GM10266 (cell line): Measurements from ENCODE around the gene PLCD3.

Source experiments
- DNase-seq: peaks from one replicate; pipeline ENCODE4 v3.0.0; 2012; ENCODE audit errors: extremely low spot score
- TF ChIP-seq, protein P1 (sequence below): IDR thresholded peaks from 2 replicates; pipeline ENCODE4 v1.5.1; 2012; ENCODE audit warnings: mild to moderate bottlenecking, low read depth; ENCODE audit not compliant: control insufficient read depth, insufficient read depth; ENCODE audit errors: missing control alignments

Gene PLCD3

DNA sequence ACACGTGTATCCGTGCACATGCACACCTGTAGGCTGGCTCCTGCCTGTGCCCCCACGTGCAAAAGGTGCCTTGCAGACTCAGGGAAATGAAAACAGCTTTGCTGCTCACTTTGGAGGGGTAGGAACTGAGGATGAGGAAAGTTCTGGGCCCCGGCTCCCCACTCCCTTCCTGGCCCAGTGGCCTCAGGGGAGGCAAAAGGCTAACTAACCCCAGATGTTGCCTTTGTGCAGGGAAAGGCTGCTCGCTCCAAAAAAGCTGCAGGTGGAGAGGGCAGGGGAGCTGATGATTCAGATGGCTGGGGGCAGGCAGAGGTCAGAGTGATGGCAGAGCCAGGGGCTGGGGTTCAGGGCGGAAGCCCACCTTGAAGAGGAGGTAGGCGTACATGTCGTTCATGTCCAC, 12.4 kb downstream of the PLCD3 start:
- no peak for DNase-seq
- TF ChIP-seq, protein P1, sequence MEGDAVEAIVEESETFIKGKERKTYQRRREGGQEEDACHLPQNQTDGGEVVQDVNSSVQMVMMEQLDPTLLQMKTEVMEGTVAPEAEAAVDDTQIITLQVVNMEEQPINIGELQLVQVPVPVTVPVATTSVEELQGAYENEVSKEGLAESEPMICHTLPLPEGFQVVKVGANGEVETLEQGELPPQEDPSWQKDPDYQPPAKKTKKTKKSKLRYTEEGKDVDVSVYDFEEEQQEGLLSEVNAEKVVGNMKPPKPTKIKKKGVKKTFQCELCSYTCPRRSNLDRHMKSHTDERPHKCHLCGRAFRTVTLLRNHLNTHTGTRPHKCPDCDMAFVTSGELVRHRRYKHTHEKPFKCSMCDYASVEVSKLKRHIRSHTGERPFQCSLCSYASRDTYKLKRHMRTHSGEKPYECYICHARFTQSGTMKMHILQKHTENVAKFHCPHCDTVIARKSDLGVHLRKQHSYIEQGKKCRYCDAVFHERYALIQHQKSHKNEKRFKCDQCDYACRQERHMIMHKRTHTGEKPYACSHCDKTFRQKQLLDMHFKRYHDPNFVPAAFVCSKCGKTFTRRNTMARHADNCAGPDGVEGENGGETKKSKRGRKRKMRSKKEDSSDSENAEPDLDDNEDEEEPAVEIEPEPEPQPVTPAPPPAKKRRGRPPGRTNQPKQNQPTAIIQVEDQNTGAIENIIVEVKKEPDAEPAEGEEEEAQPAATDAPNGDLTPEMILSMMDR = no peak

DNA sequence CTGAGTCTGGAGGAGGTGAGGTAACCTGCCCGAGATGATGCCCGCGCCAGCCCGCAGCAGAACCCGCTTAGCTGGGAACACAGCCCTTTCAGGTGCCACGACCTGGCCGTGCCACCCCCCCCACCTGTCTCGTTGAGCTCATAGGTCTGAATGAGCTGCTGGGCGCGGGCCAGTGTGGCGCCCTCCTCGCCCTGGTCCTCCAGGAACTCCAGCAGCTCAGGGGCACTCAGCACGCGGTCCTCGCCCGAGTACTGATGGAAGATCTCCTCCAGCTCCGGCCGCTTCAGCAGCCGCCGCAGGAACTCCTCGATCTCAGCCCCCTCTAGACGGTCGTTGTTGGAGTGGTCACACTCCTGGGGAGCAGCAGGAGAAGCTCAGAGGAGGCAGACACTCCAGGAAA, 13.6 kb downstream of the PLCD3 start:
- no peak for DNase-seq
- TF ChIP-seq, protein P1 = no peak

DNA sequence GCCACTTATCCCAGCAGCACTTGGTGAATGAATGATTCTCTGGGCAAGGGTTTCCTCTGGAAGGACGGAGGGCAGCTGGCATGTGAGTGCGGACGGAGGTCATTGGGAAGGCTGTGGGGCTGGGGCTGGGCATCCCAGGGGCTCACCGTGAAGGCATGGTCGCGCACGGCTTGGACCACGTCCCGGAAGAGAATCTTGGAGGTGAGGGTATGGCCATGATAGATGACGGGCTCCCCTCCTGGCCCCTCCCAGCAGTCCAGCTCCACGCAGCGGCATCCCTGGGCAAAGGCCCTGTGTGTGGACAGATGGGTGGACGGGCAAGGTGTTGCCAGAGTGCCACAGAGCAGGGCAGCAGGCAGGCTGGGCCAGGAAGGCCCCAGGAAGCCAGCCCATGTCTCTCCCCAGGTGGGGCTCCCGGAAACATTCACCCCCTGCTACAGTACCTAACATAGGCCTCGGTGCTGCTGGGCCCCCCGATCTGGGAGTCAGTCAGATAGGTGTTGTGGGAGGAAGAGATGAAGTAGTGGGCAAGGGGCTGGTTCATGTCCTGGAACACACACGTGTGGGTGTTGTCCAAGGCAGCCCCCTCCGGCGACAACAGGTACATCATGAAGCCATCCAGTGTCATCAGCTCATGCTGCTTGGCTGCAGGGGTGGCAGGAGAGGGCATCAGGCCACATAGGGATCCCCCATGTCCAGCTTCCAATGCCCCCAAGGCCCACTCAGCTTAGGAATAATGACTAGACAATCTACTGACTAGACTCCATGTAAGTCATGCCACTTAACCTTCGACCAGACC, 14.3 kb downstream of the PLCD3 start:
- no peak for DNase-seq
- TF ChIP-seq, protein P1 = no peak

DNA sequence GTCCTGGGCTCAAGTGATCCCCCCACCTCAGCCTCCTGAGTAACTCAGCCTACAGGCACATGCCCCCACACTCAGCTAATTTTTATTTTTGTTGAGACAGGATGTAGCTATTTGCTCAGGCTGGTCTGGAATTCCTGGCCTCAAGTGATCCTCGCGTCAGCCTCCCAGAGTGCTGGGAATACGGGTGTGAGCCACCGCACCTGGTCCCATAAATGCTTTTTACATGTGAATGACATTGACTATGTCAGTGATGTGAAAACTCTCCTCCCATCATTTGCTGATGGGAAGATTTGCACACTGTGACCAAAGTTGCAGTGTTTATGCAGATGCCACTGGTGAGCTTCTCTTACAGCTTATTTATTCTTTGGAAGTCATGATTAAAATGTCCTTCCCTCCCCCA, 15.0 kb downstream of the PLCD3 start:
- no peak for DNase-seq
- TF ChIP-seq, protein P1 = no peak

DNA sequence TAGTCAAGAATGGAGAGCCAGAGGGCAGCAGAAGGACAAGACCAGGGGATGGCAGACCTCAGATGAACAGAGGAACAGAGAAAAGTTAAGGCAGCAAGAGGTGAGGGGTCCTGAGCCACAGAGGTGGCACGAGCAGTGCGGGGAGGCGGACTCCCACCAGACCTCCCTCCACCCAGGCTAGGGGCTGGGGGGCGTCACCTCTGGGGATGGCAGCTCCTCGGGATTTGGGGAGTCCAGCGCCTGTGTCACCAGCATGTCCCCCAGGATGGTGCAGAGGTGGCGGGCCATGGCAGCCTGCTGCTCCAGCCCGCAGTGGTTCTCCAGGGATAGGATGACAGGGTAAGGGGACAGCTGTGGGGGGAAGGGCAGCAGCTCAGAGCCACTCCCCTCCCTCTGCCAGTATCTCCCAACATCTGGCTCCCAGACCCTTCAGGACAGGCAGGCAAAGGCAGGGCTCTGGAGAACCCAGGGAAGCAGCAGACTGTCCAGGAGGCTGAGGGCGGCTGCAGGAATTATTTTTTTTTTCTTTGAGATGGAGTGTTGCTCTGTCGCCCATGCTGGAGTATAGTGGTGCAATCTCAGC, 15.8 kb downstream of the PLCD3 start:
- no peak for DNase-seq
- TF ChIP-seq, protein P1 = no peak

DNA sequence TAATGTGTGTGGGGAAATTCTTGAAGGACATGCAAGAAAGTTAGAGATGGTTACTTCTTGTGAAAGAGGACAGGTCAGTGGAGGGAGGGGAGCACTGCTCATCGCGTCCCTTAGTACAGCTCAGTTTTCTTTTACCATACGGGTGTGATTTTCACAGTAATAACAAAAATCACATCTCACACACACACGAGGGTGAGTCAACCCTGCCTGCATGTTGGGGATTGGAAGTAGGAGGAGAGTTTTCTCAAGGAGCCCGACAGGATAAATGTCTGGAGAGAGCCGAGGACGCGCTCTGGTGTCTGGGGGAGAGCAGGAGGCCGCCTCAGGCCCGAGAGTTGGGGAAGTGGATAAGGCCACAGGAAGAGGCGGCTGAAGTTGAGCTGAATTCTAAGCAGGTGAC, 16.4 kb downstream of the PLCD3 start:
- no peak for DNase-seq
- TF ChIP-seq, protein P1 = no peak

DNA sequence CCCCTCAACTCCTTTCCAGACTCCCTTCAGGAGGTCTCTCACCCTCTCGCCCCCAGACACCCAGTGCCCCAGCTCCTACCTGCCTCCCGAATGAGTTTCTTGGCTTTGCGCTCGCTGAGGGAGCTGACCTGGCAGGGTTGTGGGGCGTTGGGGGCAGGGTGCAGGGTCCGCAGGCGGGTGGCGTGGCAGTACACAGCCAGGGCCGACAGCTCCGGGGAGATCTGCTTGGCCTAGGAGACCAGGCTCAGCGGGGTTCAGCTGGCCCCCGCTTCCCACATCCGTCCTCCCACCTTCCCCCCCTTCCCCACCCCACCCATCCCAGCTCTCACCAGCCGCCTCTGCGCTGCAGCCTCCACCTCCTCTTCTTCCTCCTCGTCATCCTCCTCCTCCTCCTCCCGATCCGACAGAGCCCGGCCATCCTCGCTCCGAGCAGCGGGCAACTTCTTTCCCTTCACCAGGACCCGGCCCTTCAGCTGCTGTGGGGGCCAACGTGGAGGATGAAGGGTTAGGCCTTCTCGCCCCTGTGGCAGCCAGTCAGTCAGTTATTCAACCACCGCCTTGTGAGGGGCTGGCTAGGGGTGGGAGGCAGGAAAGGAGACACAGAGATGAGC, 17.2 kb downstream of the PLCD3 start:
- DNase-seq = no peak
- TF ChIP-seq, protein P1 = no peak
